ENCODE data around the gene ZNF79.

Gene ZNF79

DNA sequence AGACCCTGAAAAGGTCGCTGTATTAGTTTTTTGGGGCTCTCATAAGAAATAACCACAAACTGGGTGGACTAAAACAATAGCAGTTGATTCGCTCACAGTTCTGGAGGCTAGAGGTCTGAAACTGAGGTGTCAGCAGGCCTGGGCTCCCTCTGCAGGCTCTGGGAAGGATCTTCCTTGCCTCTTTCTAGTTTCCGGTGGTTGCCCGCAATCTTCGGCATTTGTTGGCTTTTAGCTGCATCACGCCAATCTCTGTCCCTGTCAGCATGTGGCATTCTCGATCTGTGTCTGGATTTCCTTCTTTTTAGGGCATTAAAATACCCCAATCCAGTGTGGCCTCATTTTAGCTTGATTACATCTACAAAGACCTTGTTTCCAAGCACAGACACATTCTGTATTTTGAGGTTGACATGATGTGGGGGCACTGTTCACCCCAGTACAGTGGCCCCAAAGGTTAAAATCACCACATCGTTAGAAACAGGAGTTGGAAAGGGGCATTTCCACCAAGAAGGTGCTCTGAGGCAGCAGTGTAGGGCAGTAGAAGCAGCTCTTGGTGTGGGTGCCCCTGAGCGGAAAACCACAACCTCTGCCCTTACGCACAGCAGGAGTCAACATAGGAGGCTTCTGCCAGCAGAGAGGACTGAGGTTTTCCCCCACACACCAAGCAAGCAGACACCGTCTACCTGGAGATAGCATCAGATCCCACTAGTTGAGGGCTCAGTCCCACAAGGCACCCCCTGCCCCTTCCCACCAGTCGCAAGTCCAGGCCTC, 13.5 kb downstream of the ZNF79 start:
- TF ChIP-seq, protein P1, sequence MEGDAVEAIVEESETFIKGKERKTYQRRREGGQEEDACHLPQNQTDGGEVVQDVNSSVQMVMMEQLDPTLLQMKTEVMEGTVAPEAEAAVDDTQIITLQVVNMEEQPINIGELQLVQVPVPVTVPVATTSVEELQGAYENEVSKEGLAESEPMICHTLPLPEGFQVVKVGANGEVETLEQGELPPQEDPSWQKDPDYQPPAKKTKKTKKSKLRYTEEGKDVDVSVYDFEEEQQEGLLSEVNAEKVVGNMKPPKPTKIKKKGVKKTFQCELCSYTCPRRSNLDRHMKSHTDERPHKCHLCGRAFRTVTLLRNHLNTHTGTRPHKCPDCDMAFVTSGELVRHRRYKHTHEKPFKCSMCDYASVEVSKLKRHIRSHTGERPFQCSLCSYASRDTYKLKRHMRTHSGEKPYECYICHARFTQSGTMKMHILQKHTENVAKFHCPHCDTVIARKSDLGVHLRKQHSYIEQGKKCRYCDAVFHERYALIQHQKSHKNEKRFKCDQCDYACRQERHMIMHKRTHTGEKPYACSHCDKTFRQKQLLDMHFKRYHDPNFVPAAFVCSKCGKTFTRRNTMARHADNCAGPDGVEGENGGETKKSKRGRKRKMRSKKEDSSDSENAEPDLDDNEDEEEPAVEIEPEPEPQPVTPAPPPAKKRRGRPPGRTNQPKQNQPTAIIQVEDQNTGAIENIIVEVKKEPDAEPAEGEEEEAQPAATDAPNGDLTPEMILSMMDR (IDR thresholded peaks at IDR 0.05; ENCODE audit: low read depth, low read length, missing control alignments), result peak; percentile 22
- H3K4me3 ChIP-seq (ENCODE audit: low read depth, low read length), result no peak overlapping the region
- in situ Hi-C loops (cut with HindIII; ENCODE audit: low sequenced_read_pairs), result no loop called here
- DNase-seq (ENCODE audit: low read depth), result no peak

DNA sequence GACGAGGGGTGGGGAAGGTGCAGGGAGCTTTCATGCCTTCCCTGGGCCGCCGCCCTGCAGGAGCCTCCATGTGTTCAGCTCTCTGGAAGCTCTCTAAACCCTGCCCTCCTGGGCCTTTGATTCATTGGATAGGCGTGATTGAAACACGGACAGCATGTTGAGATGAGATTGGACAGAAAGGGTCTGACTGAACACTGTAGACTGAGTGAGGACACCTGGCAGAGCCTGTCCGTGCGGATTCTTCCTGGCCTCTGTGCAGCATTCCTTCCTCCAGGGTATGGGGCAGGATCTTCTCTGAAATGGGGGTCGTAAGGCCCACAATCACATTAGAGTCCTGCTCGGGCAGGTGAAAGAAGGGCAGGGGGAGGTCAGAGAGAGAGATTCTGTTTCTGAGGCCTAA, 14.2 kb downstream of the ZNF79 start:
- H3K4me3 ChIP-seq (ENCODE audit: low read depth, low read length), result no peak overlapping the region
- in situ Hi-C loops (cut with HindIII; ENCODE audit: low sequenced_read_pairs), result no loop called here
- no peak for DNase-seq (ENCODE audit: low read depth)
- TF ChIP-seq, protein P1 (IDR thresholded peaks at IDR 0.05; ENCODE audit: low read depth, low read length, missing control alignments), result no peak

DNA sequence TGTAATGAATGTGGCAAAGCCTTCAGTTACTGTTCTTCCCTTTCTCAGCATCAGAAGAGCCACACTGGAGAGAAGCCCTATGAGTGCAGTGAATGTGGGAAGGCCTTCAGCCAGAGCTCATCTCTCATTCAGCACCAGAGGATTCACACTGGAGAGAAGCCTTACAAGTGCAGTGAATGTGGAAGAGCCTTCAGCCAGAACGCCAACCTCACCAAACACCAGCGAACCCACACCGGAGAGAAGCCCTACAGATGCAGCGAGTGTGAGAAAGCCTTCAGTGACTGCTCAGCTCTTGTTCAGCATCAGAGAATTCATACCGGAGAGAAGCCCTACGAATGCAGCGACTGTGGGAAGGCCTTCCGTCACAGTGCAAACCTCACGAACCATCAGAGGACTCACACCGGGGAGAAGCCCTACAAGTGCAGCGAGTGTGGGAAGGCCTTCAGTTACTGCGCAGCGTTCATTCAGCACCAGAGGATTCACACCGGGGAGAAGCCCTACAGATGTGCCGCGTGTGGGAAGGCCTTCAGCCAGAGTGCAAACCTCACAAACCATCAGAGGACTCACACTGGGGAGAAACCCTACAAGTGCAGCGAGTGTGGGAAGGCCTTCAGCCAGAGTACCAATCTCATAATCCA, 20.2 kb downstream of the ZNF79 start:
- TF ChIP-seq, protein P1 (IDR thresholded peaks at IDR 0.05; ENCODE audit: low read depth, low read length, missing control alignments), result no peak
- H3K4me3 ChIP-seq (ENCODE audit: low read depth, low read length), result no peak overlapping the region
- in situ Hi-C loops (cut with HindIII; ENCODE audit: low sequenced_read_pairs), result no loop called here
- DNase-seq (ENCODE audit: low read depth), result no peak

DNA sequence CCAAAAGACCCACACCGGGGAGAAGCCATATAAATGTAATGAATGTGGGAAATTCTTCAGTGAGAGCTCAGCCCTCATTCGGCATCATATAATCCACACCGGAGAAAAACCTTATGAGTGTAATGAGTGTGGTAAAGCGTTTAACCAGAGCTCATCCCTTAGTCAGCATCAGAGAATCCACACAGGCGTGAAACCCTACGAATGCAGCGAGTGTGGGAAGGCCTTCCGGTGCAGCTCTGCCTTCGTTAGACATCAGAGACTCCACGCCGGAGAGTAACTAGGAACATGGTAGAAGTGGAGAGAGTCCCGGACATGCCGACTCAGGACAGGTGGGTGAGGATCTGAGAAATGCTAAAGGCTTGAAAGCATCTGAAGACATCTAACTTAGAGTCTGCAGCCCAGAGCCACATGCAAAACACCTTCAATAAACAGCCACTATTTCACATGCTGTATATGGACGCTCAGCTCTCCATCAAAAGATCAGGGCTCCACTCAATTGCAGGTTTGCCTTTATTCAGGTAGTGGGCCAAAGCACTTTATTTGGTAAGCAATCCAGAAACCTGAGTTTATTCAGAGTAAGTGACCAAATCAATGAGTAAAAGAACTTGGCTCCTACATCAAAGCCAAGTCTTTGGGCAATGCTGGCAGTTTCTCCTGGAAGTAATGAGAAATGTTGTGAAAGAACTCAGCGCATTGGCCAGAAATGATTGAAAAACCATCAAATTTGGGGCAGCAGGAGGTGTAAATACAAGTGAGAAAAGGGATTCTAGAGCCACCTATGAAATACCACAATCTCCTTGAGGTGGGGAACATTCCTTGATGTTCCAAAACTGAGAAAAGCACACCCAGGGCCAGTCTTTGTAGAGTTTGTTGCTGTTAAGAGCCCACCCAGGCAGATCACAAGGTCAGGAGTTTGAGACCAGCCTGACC, 21.0 kb downstream of the ZNF79 start:
- in situ Hi-C loops (cut with HindIII; ENCODE audit: low sequenced_read_pairs), result no loop called here
- TF ChIP-seq, protein P1 (IDR thresholded peaks at IDR 0.05; ENCODE audit: low read depth, low read length, missing control alignments), result no peak
- no peak for DNase-seq (ENCODE audit: low read depth)
- no peak overlapping the region for H3K4me3 ChIP-seq (ENCODE audit: low read depth, low read length)

DNA sequence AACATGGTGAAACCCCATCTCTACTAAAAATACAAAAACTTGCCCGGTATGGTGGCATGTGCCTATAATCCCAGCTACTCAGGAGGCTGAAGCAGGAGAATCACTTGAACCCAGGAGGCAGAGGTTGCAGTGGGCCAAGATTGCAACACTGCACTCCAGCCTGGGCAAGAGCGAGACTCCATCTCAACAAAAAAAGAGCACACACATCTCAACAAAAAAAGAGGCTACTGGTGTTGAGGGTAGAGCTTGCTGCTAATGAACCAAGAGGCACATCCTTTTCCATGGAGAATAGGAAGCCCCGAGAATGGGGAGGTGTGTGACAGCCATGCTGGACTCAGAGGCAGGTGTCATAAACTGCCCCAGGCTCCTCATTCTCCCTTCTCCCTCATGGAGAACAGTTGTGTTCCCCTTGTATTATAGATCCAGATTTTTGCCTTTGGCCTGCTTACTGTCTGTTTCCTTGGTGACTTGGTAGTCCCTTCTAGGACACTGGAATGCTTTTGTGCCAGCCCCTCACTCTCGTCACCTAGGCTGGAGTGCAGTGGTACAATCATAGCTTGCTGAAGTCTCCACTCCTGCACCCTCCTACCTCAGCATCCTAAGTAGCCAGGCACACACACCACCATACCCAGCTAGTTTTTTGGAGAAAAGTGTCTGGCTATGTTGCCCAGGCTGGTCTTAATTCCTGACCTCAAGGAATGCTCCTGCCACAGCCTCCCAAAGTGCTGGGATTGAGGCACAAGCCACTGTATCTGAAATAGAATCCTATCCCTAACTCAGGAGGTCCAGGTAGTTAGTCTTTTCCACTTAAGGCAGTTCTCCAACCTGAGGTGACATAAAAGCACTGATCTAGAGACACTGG, 21.9 kb downstream of the ZNF79 start:
- TF ChIP-seq, protein P1 (IDR thresholded peaks at IDR 0.05; ENCODE audit: low read depth, low read length, missing control alignments), result no peak
- in situ Hi-C loops (cut with HindIII; ENCODE audit: low sequenced_read_pairs), result no loop called here
- DNase-seq (ENCODE audit: low read depth), result no peak
- no peak overlapping the region for H3K4me3 ChIP-seq (ENCODE audit: low read depth, low read length)
